Measurements from ENCODE around the gene TTL.

GRCh38 chr2:112486895-112487294 lies 4.9 kb downstream of the TTL start:
- no peak for TF ChIP-seq REST (IDR thresholded peaks at IDR 0.05; ENCODE audit: low read depth, low read length)
- TF ChIP-seq CTCF (IDR thresholded peaks at IDR 0.05): no peak
- no peak for TF ChIP-seq RFX5 (IDR thresholded peaks at IDR 0.05; ENCODE audit: low read length)
- TF ChIP-seq POLR2AphosphoS5 (IDR thresholded peaks at IDR 0.05; ENCODE audit: low read depth, low read length): no peak
- TF ChIP-seq EP300 (IDR thresholded peaks at IDR 0.05; ENCODE audit: borderline replicate concordance in 1 of 2, low read depth in 1 of 2, low read length in 1 of 2): no peak
- no peak for TF ChIP-seq GABPA (IDR thresholded peaks at IDR 0.05; ENCODE audit: low read depth)
- TF ChIP-seq MAX (IDR thresholded peaks at IDR 0.05; ENCODE audit: low read depth): no peak
- TF ChIP-seq YY1 (IDR thresholded peaks at IDR 0.05; ENCODE audit: low read depth): no peak
- no peak for TF ChIP-seq USF2 (IDR thresholded peaks at IDR 0.05; ENCODE audit: borderline replicate concordance, low read depth, low read length)
- no peak for TF ChIP-seq FOXM1 (IDR thresholded peaks at IDR 0.05; ENCODE audit: low read depth)
- no peak for TF ChIP-seq GATA2 (CRISPR knock-in tag; IDR thresholded peaks at IDR 0.05)
- TF ChIP-seq NRF1 (IDR thresholded peaks at IDR 0.05; ENCODE audit: low read depth, low read length): no peak

Measured in SK-N-SH (cell line).